Astrocyte of the cerebellum (primary cell): Measurements from ENCODE around the gene ADCY10.
"Not testable (repeated sequence)": the region's sequence is repeated elsewhere in the genome, so short reads cannot be mapped to it uniquely, and the experiment has no call there.

Experiments used
- DNase-seq: peaks from one replicate; pipeline ENCODE4 v3.0.0-alpha.2; 2011; ENCODE audit warnings: low read depth
- H3K4me3 ChIP-seq: 2 replicates; pipeline ENCODE4 v1.5.1; 2011; ENCODE audit warnings: mild to moderate bottlenecking, low read depth, low read length, moderate library complexity
- CTCF ChIP-seq: IDR thresholded peaks from 2 replicates; pipeline ENCODE4 v1.5.1; 2012; ENCODE audit warnings: low read length, low read depth, moderate library complexity, mild to moderate bottlenecking; ENCODE audit errors: missing control alignments
- in situ Hi-C: cut with HindIII; loops from 2 replicates; pipeline ENCODE4 v1.10.0; 2017; ENCODE audit warnings: low sequenced_read_pairs

The ADCY10 gene

GRCh38 chr1:167936068-167936929 is 22.4 kb upstream of the ADCY10 start, which contains the start of gene DCAF6:
DCAF6 (plus strand) TSS chr1:167936683; CDS start chr1:167936912, 229 bp downstream.
- in situ Hi-C loops, result no loop called here
- TF ChIP-seq CTCF, result no peak
- peak within 1 kb of the TSS; percentile 79 for H3K4me3 ChIP-seq

GRCh38 chr1:167935216-167936067 is 21.5 kb upstream of the ADCY10 start:
- peak overlapping the region; percentile 79 for H3K4me3 ChIP-seq
- DNase-seq, result peak; percentile 8
- in situ Hi-C loops, result no loop called here
- TF ChIP-seq CTCF, result peak; percentile 7

More at GRCh38 chr1:167936068-167936929, 22.4 kb upstream of the ADCY10 start, which contains the start of gene DCAF6:
- DNase-seq, result peak; percentile 97

- in situ Hi-C loops, result loop anchor here (5.0 kb wide), 1 partner anchor 57 kb away; no protein-coding TSS in a partner anchor
- peak overlapping the region; percentile 79 for H3K4me3 ChIP-seq
- no peak for DNase-seq
- no peak for TF ChIP-seq CTCF
These were observed 20.7 kb upstream of the ADCY10 start for GRCh38 chr1:167934426-167935215.

- no peak for DNase-seq
- in situ Hi-C loops, result loop anchor here (5.0 kb wide), 1 partner anchor 56 kb away; no protein-coding TSS in a partner anchor
- no peak overlapping the region for H3K4me3 ChIP-seq
- TF ChIP-seq CTCF, result no peak
These were observed 19.9 kb upstream of the ADCY10 start for GRCh38 chr1:167933788-167934187.

GRCh38 chr1:167929725-167930124 is 15.8 kb upstream of the ADCY10 start:
- no peak overlapping the region for H3K4me3 ChIP-seq
- no peak for DNase-seq
- no peak for TF ChIP-seq CTCF
- in situ Hi-C loops, result loop anchor here (5.0 kb wide), 1 partner anchor 52 kb away; no protein-coding TSS in a partner anchor

GRCh38 chr1:167928919-167929318 is 15.0 kb upstream of the ADCY10 start:
- DNase-seq, in situ Hi-C loops, H3K4me3 ChIP-seq: not testable (repeated sequence)
